SK-N-SH (cell line): ENCODE results near the gene SMG1.

ENCODE experiments used
- GABPA ChIP-seq: IDR thresholded peaks from 2 replicates; pipeline ENCODE4 v1.4.0; 2012; ENCODE audit warnings: low read depth, mild to moderate bottlenecking
- JUND ChIP-seq: IDR thresholded peaks from 2 replicates; pipeline ENCODE4 v1.4.0; 2012
- POLR2AphosphoS5 ChIP-seq: IDR thresholded peaks from 2 replicates; pipeline ENCODE4 v1.6.1; 2012; ENCODE audit warnings: low read depth, low read length
- TCF12 ChIP-seq: IDR thresholded peaks from 2 replicates; pipeline ENCODE4 v1.4.0; 2012
- TF ChIP-seq, protein P1 (sequence below): fragments of 200-600 bp; sonication (generic); IDR thresholded peaks from 2 replicates; pipeline ENCODE4 v1.6.1; 2017; ENCODE audit warnings: antibody characterized with exemption, mild to moderate bottlenecking, moderate library complexity
- TF ChIP-seq, protein P2 (sequence below): fragments of 150-350 bp; IDR thresholded peaks from 2 replicates; pipeline ENCODE4 v1.6.1; 2017; ENCODE audit warnings: antibody characterized with exemption, low read length, low read depth, borderline replicate concordance

DNA sequence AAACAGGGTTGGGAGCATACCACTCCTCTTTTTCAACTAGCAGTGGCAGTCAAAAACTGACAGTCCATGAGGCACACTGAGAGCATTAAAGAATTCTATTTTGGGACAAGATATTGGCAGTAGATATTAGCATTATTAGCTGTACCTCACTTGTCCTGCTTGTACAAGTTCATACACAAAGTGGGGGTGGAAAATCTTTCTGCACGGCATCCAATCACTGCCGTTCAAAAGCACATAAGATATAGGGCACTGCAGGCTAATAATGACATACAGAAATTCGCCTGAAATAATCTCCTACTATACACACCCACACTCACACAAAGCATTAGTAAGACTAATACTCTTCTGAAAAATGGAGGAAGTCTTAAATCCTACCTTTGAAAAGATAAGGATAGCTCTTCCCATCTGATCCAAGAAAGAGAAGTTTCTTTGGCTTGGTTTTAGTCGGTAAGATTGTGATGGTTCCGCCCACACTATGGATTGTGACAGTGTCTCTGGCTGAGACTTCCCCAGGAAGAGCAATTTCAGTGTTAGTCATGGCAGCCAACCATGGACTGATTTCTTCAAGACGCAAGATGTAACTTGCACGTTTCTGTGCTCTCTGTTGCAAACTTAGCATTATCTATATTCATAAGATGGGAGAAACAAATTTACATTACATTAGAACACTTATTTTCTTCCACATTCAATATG, 84.2 kb downstream of the SMG1 start:
- TF ChIP-seq GABPA (no peak), POLR2AphosphoS5 (no peak), JUND (no peak), TCF12 (no peak)
- TF ChIP-seq, protein P1, sequence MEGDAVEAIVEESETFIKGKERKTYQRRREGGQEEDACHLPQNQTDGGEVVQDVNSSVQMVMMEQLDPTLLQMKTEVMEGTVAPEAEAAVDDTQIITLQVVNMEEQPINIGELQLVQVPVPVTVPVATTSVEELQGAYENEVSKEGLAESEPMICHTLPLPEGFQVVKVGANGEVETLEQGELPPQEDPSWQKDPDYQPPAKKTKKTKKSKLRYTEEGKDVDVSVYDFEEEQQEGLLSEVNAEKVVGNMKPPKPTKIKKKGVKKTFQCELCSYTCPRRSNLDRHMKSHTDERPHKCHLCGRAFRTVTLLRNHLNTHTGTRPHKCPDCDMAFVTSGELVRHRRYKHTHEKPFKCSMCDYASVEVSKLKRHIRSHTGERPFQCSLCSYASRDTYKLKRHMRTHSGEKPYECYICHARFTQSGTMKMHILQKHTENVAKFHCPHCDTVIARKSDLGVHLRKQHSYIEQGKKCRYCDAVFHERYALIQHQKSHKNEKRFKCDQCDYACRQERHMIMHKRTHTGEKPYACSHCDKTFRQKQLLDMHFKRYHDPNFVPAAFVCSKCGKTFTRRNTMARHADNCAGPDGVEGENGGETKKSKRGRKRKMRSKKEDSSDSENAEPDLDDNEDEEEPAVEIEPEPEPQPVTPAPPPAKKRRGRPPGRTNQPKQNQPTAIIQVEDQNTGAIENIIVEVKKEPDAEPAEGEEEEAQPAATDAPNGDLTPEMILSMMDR: no peak
- TF ChIP-seq, protein P2, sequence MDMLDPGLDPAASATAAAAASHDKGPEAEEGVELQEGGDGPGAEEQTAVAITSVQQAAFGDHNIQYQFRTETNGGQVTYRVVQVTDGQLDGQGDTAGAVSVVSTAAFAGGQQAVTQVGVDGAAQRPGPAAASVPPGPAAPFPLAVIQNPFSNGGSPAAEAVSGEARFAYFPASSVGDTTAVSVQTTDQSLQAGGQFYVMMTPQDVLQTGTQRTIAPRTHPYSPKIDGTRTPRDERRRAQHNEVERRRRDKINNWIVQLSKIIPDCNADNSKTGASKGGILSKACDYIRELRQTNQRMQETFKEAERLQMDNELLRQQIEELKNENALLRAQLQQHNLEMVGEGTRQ: no peak
